DND-41 (cell line): Measurements from ENCODE around the gene PCED1B.

Experiments used
- EZH2 ChIP-seq: IDR thresholded peaks from 3 replicates; pipeline ENCODE4 v1.6.1; 2012; ENCODE audit warnings: borderline replicate concordance, low read depth, mild to moderate bottlenecking, moderate library complexity, low read length, inconsistent platforms; ENCODE audit not compliant: severe bottlenecking
- TF ChIP-seq, protein P1 (sequence below): IDR thresholded peaks from 2 replicates; pipeline ENCODE4 v1.5.1; 2012; ENCODE audit warnings: borderline replicate concordance, low read length, moderate library complexity, mild to moderate bottlenecking; ENCODE audit not compliant: poor library complexity, severe bottlenecking; ENCODE audit errors: extremely low read depth

DNA sequence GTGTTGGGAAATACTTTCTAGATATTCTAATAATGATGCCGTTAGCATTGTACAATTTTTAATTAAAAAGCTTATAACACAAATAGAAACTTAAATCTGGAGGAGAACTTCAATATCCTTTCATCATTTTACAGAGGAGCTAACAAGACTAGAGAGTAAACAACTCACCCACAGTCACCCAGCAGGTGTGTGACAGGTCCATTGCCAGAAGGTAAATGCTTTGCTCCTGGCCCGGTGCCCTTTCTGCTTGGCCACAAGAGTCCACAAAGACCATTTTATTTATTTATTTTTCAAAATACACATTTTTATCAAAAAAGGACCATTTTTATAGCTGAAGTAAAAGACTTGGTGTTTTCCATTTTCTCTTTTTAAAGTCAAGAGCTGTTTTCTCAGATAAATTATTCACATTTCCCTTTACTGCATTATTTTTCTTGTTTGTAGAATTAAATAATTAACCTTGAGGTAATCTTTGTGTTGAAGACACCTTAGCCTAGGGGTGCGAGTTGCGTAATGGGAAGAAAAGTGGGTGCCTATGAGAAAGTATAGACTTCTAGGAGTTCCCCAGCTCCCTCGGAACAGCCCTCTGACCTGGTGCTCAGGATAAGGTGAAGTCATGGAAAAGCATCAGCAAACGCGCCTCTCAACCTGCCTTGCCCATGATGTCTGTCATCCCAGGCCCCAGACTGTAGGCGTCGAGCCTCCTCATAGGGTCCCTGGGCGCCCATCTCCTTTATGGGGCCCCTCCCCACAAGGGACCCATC is 26.7 kb downstream of the PCED1B start:
- TF ChIP-seq, protein P1, sequence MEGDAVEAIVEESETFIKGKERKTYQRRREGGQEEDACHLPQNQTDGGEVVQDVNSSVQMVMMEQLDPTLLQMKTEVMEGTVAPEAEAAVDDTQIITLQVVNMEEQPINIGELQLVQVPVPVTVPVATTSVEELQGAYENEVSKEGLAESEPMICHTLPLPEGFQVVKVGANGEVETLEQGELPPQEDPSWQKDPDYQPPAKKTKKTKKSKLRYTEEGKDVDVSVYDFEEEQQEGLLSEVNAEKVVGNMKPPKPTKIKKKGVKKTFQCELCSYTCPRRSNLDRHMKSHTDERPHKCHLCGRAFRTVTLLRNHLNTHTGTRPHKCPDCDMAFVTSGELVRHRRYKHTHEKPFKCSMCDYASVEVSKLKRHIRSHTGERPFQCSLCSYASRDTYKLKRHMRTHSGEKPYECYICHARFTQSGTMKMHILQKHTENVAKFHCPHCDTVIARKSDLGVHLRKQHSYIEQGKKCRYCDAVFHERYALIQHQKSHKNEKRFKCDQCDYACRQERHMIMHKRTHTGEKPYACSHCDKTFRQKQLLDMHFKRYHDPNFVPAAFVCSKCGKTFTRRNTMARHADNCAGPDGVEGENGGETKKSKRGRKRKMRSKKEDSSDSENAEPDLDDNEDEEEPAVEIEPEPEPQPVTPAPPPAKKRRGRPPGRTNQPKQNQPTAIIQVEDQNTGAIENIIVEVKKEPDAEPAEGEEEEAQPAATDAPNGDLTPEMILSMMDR = no peak
- TF ChIP-seq EZH2 = no peak
